HEK293 (cell line): ENCODE data around the gene DLL4.

Experiments
- CTCF ChIA-PET: fragments of 350-600 bp; formaldehyde crosslinking; extraction: SDS; loops from one replicate; lab custom pipeline; 2021; ENCODE audit warnings: antibody characterized with exemption; lab: Yijun Ruan, JAX
- POLR2A ChIA-PET: fragments of 300-600 bp; formaldehyde crosslinking; extraction: SDS; loops from one replicate; lab custom pipeline; 2020; ENCODE audit warnings: antibody characterized with exemption, inconsistent platforms; lab: Yijun Ruan, JAX
- H3K27ac ChIP-seq: fragments of 200-500 bp; sonication (Bioruptor generic); 2 replicates; pipeline ENCODE4 v1.5.1; 2014; ENCODE audit warnings: low read depth, low read length, control low read depth, inconsistent platforms; ENCODE audit errors: extremely low read depth
- H3K36me3 ChIP-seq, 2 experiments: fragments of 200-500 bp in 1 of 2; sonication (Bioruptor generic) in 1 of 2; 1 replicate in 1 of 2; 2 replicates in 1 of 2; pipeline ENCODE4 v1.5.1; 2014 to 2017; ENCODE audit warnings: inconsistent platforms in 2 of 2, low read length in 2 of 2; ENCODE audit not compliant: control insufficient read depth in 2 of 2, insufficient read depth in 1 of 2
- H3K4me1 ChIP-seq: fragments of 200-500 bp; sonication (Bioruptor generic); 2 replicates; pipeline ENCODE4 v1.5.1; 2014; ENCODE audit warnings: mild to moderate bottlenecking, low read length, inconsistent platforms; ENCODE audit not compliant: control insufficient read depth, insufficient read depth
- H3K4me3 ChIP-seq: 2 replicates; pipeline ENCODE4 v1.5.1; 2011; ENCODE audit warnings: low read depth, mild to moderate bottlenecking, control low read depth, low read length, moderate library complexity
- H3K9me3 ChIP-seq: fragments of 200-500 bp; sonication (Bioruptor generic); 2 replicates; pipeline ENCODE4 v1.5.1; 2014; ENCODE audit warnings: low read depth, low read length, inconsistent platforms; ENCODE audit not compliant: control insufficient read depth, insufficient read depth
- OSR2 ChIP-seq: fragments of 450-650 bp; formaldehyde crosslinking; IDR thresholded peaks from 2 replicates; pipeline ENCODE4 v1.5.1; 2016; ENCODE audit warnings: missing biosample characterization, missing genetic modification characterization
- PRDM1 ChIP-seq: fragments of 450-650 bp; formaldehyde crosslinking; IDR thresholded peaks from 2 replicates; pipeline ENCODE4; 2016; ENCODE audit warnings: missing biosample characterization, missing genetic modification characterization
- SCRT2 ChIP-seq: fragments of 450-650 bp; formaldehyde crosslinking; IDR thresholded peaks from 2 replicates; pipeline ENCODE4 v1.5.1; 2016; ENCODE audit warnings: missing biosample characterization, missing genetic modification characterization
- ZNF157 ChIP-seq: fragments of 450-650 bp; formaldehyde crosslinking; IDR thresholded peaks from 2 replicates; pipeline ENCODE4 v1.5.1; 2016; ENCODE audit warnings: missing biosample characterization, missing genetic modification characterization
- ZNF175 ChIP-seq: fragments of 450-650 bp; formaldehyde crosslinking; IDR thresholded peaks from 2 replicates; pipeline ENCODE4 v1.5.1; 2016; ENCODE audit warnings: missing biosample characterization, missing genetic modification characterization
- ZNF239 ChIP-seq: fragments of 450-650 bp; formaldehyde crosslinking; IDR thresholded peaks from 2 replicates; pipeline ENCODE4 v1.5.1; 2016; ENCODE audit warnings: missing biosample characterization, missing genetic modification characterization
- ZNF324 ChIP-seq: fragments of 450-650 bp; formaldehyde crosslinking; IDR thresholded peaks from 2 replicates; pipeline ENCODE4 v1.5.1; 2016; ENCODE audit warnings: missing biosample characterization, missing genetic modification characterization
- ZNF335 ChIP-seq: fragments of 450-650 bp; formaldehyde crosslinking; conservative IDR thresholded peaks from 2 replicates; pipeline ENCODE4 v1.5.1; 2016; ENCODE audit warnings: missing biosample characterization, missing genetic modification characterization
- ZNF354C ChIP-seq: fragments of 450-650 bp; formaldehyde crosslinking; IDR thresholded peaks from 2 replicates; pipeline ENCODE4 v1.5.1; 2016; ENCODE audit warnings: missing biosample characterization, missing genetic modification characterization, low read depth, borderline replicate concordance
- ZNF610 ChIP-seq: fragments of 450-650 bp; formaldehyde crosslinking; IDR thresholded peaks from 2 replicates; pipeline ENCODE4 v1.5.1; 2016; ENCODE audit warnings: missing biosample characterization, missing genetic modification characterization, borderline replicate concordance
- TF ChIP-seq, protein P1 (sequence below): fragments of 450-650 bp; formaldehyde crosslinking; IDR thresholded peaks from 2 replicates; pipeline ENCODE4 v1.5.1; 2016; ENCODE audit warnings: missing biosample characterization, missing genetic modification characterization, low read depth
- TF ChIP-seq, protein P2 (sequence below): fragments of 450-650 bp; formaldehyde crosslinking; IDR thresholded peaks from 2 replicates; pipeline ENCODE4 v1.5.1; 2017; ENCODE audit warnings: missing biosample characterization, missing genetic modification characterization
- TF ChIP-seq, protein P3 (sequence below): fragments of 450-650 bp; formaldehyde crosslinking; IDR thresholded peaks from 2 replicates; pipeline ENCODE4 v1.5.1; 2016; ENCODE audit warnings: missing biosample characterization, missing genetic modification characterization
- TF ChIP-seq, protein P4 (sequence below): fragments of 450-650 bp; formaldehyde crosslinking; conservative IDR thresholded peaks from 2 replicates; pipeline ENCODE4 v1.5.1; 2016; ENCODE audit warnings: low read depth, missing biosample characterization, missing genetic modification characterization

DLL4 gene

DNA sequence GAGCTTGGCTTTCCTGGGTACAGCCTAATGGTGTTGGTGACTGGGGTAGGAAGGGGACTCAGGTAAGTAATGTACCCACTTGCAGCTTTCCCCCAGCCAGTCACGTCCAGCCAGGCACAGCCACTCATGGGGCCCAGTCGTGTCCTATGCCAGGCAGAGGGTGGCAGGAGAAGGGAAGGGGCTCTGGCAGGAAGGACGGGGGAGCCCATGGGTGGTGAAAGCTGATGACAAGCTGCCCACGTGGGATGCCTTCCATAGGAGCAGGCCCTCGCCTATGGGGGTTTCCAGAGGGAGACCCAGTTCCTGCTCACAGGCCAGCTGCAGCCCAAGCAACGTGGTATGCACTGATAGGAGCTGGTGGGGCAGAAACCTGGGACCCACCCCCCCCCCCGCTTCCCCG lies 34.9 kb downstream of the DLL4 start:
- H3K4me1 ChIP-seq: no peaks in the 10 kb centered on the region
- POLR2A ChIA-PET: interaction anchor here (2.2 kb wide), 1 partner anchor 11 kb away, joined by 15 read pairs; the partner anchor contains the start of gene CHAC1
- no peak overlapping the region for H3K27ac ChIP-seq
- no peaks in the 10 kb centered on the region for H3K9me3 ChIP-seq
- CTCF ChIA-PET: interaction anchor here (0.6 to 0.7 kb wide), 2 partner anchors 16 to 18 kb away, joined by 3 read pairs; no protein-coding TSS in a partner anchor
- TF ChIP-seq ZNF324 (no peak), ZNF335 (tag by site-specific recombination) (no peak), PRDM1 (tag by site-specific recombination) (no peak)
- H3K4me3 ChIP-seq: no peak overlapping the region
- H3K36me3 ChIP-seq: no peaks in the 10 kb centered on the region

DNA sequence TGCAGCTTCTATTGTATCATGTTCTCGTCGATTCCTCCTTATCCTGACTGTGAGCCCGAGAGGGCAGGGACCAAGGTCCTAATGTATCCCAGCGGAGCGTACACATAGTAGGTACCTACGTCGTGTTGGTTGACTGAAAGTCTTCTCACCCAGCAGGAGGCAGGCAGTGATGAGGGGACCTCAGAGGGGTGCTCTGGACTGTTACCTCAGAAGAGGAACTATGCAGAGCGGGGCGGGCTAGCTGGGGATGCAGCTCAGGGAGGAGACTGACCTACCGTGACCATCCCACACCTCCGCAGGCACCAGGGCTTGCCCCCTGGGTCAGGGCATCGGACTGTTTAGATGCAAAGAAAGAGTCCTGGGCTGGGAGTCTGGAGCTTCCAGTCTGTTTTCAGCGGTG lies 35.5 kb downstream of the DLL4 start:
- no peaks in the 10 kb centered on the region for H3K9me3 ChIP-seq
- H3K4me3 ChIP-seq: no peak overlapping the region
- H3K27ac ChIP-seq: no peak overlapping the region
- TF ChIP-seq, protein P1, sequence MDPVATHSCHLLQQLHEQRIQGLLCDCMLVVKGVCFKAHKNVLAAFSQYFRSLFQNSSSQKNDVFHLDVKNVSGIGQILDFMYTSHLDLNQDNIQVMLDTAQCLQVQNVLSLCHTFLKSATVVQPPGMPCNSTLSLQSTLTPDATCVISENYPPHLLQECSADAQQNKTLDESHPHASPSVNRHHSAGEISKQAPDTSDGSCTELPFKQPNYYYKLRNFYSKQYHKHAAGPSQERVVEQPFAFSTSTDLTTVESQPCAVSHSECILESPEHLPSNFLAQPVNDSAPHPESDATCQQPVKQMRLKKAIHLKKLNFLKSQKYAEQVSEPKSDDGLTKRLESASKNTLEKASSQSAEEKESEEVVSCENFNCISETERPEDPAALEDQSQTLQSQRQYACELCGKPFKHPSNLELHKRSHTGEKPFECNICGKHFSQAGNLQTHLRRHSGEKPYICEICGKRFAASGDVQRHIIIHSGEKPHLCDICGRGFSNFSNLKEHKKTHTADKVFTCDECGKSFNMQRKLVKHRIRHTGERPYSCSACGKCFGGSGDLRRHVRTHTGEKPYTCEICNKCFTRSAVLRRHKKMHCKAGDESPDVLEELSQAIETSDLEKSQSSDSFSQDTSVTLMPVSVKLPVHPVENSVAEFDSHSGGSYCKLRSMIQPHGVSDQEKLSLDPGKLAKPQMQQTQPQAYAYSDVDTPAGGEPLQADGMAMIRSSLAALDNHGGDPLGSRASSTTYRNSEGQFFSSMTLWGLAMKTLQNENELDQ (tag by site-specific recombination): no peak
- TF ChIP-seq ZNF175 (tag by site-specific recombination): no peak
- TF ChIP-seq, protein P2, sequence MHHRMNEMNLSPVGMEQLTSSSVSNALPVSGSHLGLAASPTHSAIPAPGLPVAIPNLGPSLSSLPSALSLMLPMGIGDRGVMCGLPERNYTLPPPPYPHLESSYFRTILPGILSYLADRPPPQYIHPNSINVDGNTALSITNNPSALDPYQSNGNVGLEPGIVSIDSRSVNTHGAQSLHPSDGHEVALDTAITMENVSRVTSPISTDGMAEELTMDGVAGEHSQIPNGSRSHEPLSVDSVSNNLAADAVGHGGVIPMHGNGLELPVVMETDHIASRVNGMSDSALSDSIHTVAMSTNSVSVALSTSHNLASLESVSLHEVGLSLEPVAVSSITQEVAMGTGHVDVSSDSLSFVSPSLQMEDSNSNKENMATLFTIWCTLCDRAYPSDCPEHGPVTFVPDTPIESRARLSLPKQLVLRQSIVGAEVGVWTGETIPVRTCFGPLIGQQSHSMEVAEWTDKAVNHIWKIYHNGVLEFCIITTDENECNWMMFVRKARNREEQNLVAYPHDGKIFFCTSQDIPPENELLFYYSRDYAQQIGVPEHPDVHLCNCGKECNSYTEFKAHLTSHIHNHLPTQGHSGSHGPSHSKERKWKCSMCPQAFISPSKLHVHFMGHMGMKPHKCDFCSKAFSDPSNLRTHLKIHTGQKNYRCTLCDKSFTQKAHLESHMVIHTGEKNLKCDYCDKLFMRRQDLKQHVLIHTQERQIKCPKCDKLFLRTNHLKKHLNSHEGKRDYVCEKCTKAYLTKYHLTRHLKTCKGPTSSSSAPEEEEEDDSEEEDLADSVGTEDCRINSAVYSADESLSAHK (tag by site-specific recombination): no peak
- no peak for TF ChIP-seq SCRT2 (tag by site-specific recombination)
- ChIA-PET POLR2A (interaction anchor here (2.2 kb wide), 1 partner anchor 11 kb away, joined by 15 read pairs; the partner anchor contains the start of gene CHAC1), CTCF (interaction anchor here (0.6 kb wide), 1 partner anchor 12 kb away, joined by 3 read pairs; no protein-coding TSS in a partner anchor)
- no peaks in the 10 kb centered on the region for H3K4me1 ChIP-seq
- H3K36me3 ChIP-seq: no peaks in the 10 kb centered on the region

DNA sequence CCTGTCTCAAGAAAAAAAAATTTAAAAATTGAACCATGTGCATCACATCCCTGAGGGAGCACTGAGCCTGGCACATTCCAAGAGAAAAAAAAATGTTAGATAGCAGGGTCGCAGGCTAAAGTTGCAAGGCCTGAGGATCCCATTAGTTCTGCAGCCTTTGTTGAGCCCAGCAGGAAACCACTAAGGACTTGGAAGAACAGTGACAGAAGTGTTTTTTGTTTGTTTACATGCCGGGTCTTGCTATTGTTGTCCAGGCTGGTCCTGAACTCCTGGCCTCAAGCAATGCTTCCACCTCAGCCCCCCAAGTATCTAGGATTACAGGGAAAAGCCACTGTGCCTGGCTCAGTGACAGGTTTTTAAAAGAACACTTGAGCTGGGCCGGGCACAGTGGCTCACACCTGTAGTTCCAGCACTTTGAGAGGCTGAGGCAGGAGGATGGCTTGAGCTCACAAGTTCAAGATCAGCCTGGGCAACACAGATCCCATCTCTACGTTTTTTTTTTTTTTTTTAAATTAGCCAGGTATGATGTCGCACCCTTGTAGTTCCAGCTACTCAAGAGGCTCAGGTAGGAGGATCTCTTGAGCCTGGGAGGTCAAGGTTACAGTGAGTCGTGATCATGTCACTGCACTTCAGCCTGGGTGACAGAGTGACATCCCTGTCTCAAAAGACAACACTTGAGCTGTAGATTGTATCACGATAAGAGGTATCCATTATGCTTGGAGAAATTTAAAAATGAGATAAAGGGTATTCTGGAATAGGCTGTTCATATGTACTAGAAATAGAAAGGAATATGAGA lies 39.3 kb downstream of the DLL4 start:
- ChIA-PET POLR2A (interaction anchor here (0.6 to 1.1 kb wide), 6 partner anchors 8 to 201 kb away, joined by 3 to 5 read pairs (median 4); partner anchors contain the start of gene CHAC1), CTCF (interaction anchor here (0.6 to 1.2 kb wide), 5 partner anchors 27 to 392 kb away, joined by 3 to 7 read pairs (median 3); no protein-coding TSS in a partner anchor)
- Histone ChIP-seq H3K4me3 (no peak overlapping the region), H3K36me3 (no peaks in the 10 kb centered on the region), H3K27ac (no peak overlapping the region), H3K9me3 (no peaks in the 10 kb centered on the region), H3K4me1 (no peaks in the 10 kb centered on the region)
- TF ChIP-seq OSR2 (tag by site-specific recombination): 0 out of 2 replicates have a peak, but pooled peaks have one; percentile 10
- no peak for TF ChIP-seq ZNF157 (tag by site-specific recombination)

DNA sequence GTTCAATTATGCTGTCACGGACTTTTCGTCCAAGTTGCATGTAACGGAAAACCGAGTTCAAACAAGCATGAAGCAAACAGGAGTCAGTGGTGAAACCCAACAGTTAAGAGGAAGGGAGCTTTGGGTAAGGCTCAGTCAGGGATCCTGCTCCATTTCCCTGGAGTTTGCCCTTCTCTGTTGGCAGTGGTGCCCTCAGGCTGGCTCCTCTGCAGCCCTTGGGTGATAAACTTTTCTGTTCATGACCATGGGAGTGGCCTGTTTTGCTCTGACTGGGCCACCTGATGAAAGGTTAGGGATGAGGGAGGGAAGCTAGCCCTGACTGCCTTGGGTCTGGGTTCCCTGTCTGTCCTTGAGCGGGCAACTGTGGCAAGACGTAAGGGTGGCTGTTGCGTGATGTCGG lies 40.2 kb downstream of the DLL4 start:
- H3K4me3 ChIP-seq: no peak overlapping the region
- H3K36me3 ChIP-seq: no peaks in the 10 kb centered on the region
- no peaks in the 10 kb centered on the region for H3K4me1 ChIP-seq
- CTCF ChIA-PET: interaction anchor here (1.0 to 1.2 kb wide), 2 partner anchors 28 to 68 kb away, joined by 3 to 7 read pairs; no protein-coding TSS in a partner anchor
- POLR2A ChIA-PET: interaction anchor here (0.7 to 1.1 kb wide), 2 partner anchors 12 to 16 kb away, joined by 4 to 5 read pairs; partner anchors contain the start of gene CHAC1
- H3K9me3 ChIP-seq: no peaks in the 10 kb centered on the region
- H3K27ac ChIP-seq: no peak overlapping the region
- TF ChIP-seq ZNF610: no peak
- no peak for TF ChIP-seq ZNF354C (tag by site-specific recombination)
- TF ChIP-seq, protein P3, sequence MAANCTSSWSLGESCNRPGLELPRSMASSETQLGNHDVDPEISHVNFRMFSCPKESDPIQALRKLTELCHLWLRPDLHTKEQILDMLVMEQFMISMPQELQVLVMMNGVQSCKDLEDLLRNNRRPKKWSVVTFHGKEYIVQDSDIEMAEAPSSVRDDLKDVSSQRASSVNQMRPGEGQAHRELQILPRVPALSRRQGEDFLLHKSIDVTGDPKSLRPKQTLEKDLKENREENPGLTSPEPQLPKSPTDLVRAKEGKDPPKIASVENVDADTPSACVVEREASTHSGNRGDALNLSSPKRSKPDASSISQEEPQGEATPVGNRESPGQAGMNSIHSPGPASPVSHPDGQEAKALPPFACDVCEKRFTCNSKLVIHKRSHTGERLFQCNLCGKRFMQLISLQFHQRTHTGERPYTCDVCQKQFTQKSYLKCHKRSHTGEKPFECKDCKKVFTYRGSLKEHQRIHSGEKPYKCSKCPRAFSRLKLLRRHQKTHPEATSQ: no peak
- TF ChIP-seq ZNF239: no peak
- TF ChIP-seq, protein P4, sequence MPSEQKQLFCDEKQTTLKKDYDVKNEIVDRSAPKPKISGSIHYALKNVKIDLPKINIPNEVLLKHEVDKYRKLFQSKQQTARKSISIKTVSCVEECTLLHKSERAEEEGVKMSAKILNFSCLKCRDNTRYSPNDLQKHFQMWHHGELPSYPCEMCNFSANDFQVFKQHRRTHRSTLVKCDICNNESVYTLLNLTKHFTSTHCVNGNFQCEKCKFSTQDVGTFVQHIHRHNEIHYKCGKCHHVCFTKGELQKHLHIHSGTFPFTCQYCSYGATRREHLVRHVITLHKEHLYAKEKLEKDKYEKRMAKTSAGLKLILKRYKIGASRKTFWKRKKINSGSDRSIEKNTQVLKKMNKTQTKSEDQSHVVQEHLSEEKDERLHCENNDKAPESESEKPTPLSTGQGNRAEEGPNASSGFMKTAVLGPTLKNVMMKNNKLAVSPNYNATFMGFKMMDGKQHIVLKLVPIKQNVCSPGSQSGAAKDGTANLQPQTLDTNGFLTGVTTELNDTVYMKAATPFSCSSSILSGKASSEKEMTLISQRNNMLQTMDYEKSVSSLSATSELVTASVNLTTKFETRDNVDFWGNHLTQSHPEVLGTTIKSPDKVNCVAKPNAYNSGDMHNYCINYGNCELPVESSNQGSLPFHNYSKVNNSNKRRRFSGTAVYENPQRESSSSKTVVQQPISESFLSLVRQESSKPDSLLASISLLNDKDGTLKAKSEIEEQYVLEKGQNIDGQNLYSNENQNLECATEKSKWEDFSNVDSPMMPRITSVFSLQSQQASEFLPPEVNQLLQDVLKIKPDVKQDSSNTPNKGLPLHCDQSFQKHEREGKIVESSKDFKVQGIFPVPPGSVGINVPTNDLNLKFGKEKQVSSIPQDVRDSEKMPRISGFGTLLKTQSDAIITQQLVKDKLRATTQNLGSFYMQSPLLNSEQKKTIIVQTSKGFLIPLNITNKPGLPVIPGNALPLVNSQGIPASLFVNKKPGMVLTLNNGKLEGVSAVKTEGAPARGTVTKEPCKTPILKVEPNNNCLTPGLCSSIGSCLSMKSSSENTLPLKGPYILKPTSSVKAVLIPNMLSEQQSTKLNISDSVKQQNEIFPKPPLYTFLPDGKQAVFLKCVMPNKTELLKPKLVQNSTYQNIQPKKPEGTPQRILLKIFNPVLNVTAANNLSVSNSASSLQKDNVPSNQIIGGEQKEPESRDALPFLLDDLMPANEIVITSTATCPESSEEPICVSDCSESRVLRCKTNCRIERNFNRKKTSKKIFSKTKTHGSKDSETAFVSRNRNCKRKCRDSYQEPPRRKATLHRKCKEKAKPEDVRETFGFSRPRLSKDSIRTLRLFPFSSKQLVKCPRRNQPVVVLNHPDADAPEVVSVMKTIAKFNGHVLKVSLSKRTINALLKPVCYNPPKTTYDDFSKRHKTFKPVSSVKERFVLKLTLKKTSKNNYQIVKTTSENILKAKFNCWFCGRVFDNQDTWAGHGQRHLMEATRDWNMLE: no peak
